Erythroblast (primary cell): Measurements from ENCODE around the gene FGFR2.

Source experiments
- GATA1 ChIP-seq: IDR thresholded peaks from 2 replicates; pipeline ENCODE4 v1.6.1; 2011; ENCODE audit warnings: low read depth, mild to moderate bottlenecking, control low read depth, low read length, moderate library complexity
- POLR2A ChIP-seq: IDR thresholded peaks from 2 replicates; pipeline ENCODE4 v1.6.1; 2011; ENCODE audit warnings: mild to moderate bottlenecking, low read length

DNA sequence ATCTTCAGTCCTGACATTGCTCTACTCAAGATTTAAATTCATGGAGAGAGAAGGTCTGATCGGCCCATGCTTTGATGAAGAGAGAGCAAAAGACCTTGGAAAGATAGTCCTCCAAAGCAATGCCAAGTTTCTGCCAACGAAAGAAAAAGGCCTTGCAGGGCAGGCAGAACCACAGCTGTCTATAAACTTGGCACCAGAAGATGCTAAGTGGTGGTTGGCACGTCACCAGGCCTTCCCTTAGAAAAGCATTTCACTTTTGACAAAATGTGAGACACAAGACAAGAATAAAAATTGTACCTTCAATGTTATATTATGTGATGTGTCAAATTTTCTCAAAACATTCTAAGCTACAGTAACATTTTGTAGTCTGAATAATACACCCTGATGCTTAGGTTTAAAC lies 42.0 kb upstream of the FGFR2 start:
- no peak for TF ChIP-seq POLR2A
- no peak for TF ChIP-seq GATA1
